H1 (cell line): ENCODE data around the gene YBX2. TPM values are rescaled to one million over a fixed set of nuclear protein-coding genes. Genes with fewer than 3 reads are reported as not detected.

Experiments used
- CTCF ChIA-PET: fragments of 300-600 bp; sonication (Branson Sonifier 250); formaldehyde crosslinking; loops from one replicate; lab custom pipeline; 2021; ENCODE audit not compliant: partially characterized antibody; lab: Charles Lee
- POLR2A ChIA-PET: fragments of 300-600 bp; sonication (Branson Sonifier 250); formaldehyde crosslinking; loops from one replicate; lab custom pipeline; 2021; ENCODE audit warnings: inconsistent platforms; ENCODE audit not compliant: partially characterized antibody; lab: Charles Lee
- DNase-seq, 2 experiments: peaks; one replicate each; pipeline versions ENCODE4 v3.0.0 to v3.0.0-alpha.2; 2010 to 2022; ENCODE audit warnings: low spot score in 2 of 2, low read depth in 1 of 2, mixed read lengths in 1 of 2
- FAIRE-seq: peaks from 2 replicates; lab custom pipeline; 2011; peaks lifted over from hg19 to GRCh38; lab: Jason Lieb, UNC
- H2AFZ ChIP-seq: 2 replicates; pipeline ENCODE4 v1.8.1; 2012; ENCODE audit warnings: low read length, inconsistent platforms
- H2AK5ac ChIP-seq: 2 replicates; pipeline ENCODE4 v1.6.1; 2013; ENCODE audit warnings: low read depth, low read length
- H2BK120ac ChIP-seq: replicated peaks from 2 replicates; pipeline ENCODE3; 2013; ENCODE audit warnings: low read depth, low read length, inconsistent platforms
- H2BK12ac ChIP-seq: 2 replicates; pipeline ENCODE4 v1.6.1; 2013; ENCODE audit warnings: low read depth, low read length
- H2BK15ac ChIP-seq: 2 replicates; pipeline ENCODE4 v1.6.1; 2013; ENCODE audit warnings: low read length
- H2BK20ac ChIP-seq: 2 replicates; pipeline ENCODE4 v1.6.1; 2013; ENCODE audit warnings: low read length
- H2BK5ac ChIP-seq: 2 replicates; pipeline ENCODE4 v1.6.1; 2013; ENCODE audit warnings: low read depth, low read length
- H3K14ac ChIP-seq: 2 replicates; pipeline ENCODE4 v1.6.1; 2013; ENCODE audit warnings: inconsistent platforms; ENCODE audit not compliant: insufficient read length
- H3K18ac ChIP-seq: 2 replicates; pipeline ENCODE4 v1.6.1; 2013; ENCODE audit warnings: low read length; ENCODE audit errors: extremely low read depth
- H3K23ac ChIP-seq: 2 replicates; pipeline ENCODE4 v1.6.1; 2013; ENCODE audit warnings: inconsistent platforms; ENCODE audit not compliant: insufficient read length
- H3K23me2 ChIP-seq: 2 replicates; pipeline ENCODE4 v1.6.1; 2013; ENCODE audit warnings: low read depth, low read length
- H3K27ac ChIP-seq: 2 replicates; pipeline ENCODE4 v1.6.1; 2011; ENCODE audit warnings: low read depth, low read length, inconsistent platforms
- H3K27me3 ChIP-seq, 4 experiments: replicated peaks in 1 of 4; 1 replicate in 1 of 4; 2 replicates in 3 of 4; pipeline versions ENCODE4 v1.6.1 to v1.8.1; 2011 to 2013; ENCODE audit warnings: low read length in 3 of 4, mild to moderate bottlenecking in 3 of 4, inconsistent platforms in 2 of 4, mixed read lengths in 2 of 4, moderate library complexity in 1 of 4; ENCODE audit not compliant: control insufficient read depth in 3 of 4, insufficient read depth in 3 of 4; ENCODE audit errors: extremely low read depth in 1 of 4
- H3K36me3 ChIP-seq, 4 experiments: 2 replicates each; pipeline versions ENCODE4 v1.6.1 to v1.8.1; 2011 to 2013; ENCODE audit warnings: mild to moderate bottlenecking in 4 of 4, low read length in 3 of 4, moderate library complexity in 2 of 4, control low read depth in 1 of 4, inconsistent platforms in 1 of 4; ENCODE audit not compliant: insufficient read depth in 4 of 4, control insufficient read depth in 2 of 4
- H3K4ac ChIP-seq: replicated peaks from 2 replicates; pipeline ENCODE3; 2013; ENCODE audit warnings: low read length, low read depth, mixed read lengths, inconsistent platforms; ENCODE audit not compliant: insufficient read length
- H3K4me1 ChIP-seq, 4 experiments: replicated peaks in 1 of 4; 1 replicate in 1 of 4; 2 replicates in 3 of 4; pipeline versions ENCODE4 v1.6.1 to v1.8.1; 2011 to 2013; ENCODE audit warnings: low read length in 3 of 4, inconsistent platforms in 2 of 4, mixed read lengths in 1 of 4; ENCODE audit not compliant: insufficient read depth in 4 of 4, control insufficient read depth in 3 of 4
- H3K4me2 ChIP-seq, 2 experiments: 2 replicates each; pipeline versions ENCODE4 v1.6.1 to v1.8.1; 2011 to 2013; ENCODE audit warnings: low read depth in 2 of 2, low read length in 2 of 2, control low read depth in 1 of 2, inconsistent platforms in 1 of 2, mild to moderate bottlenecking in 1 of 2; ENCODE audit not compliant: insufficient read depth in 1 of 2
- H3K4me3 ChIP-seq, 4 experiments: fragments of 200-600, 300-600 bp in 1 of 4; sonication (generic), shearing (Covaris generic), sonication (Bioruptor Twin) in 1 of 4; 2 replicates each; pipeline versions ENCODE4 v1.5.1 to v1.8.1; 2011 to 2016; ENCODE audit warnings: low read length in 4 of 4, low read depth in 3 of 4, control low read depth in 2 of 4, inconsistent platforms in 2 of 4, mild to moderate bottlenecking in 2 of 4, mixed read lengths in 1 of 4, moderate library complexity in 1 of 4; ENCODE audit not compliant: insufficient read depth in 2 of 4; ENCODE audit errors: extremely low read depth in 1 of 4
- H3K56ac ChIP-seq: replicated peaks from 2 replicates; pipeline ENCODE3; 2013; ENCODE audit warnings: low read depth, mild to moderate bottlenecking, mixed read lengths, low read length, inconsistent platforms; ENCODE audit not compliant: insufficient read length
- H3K79me1 ChIP-seq: 2 replicates; pipeline ENCODE4 v1.6.1; 2013; ENCODE audit warnings: low read depth, low read length, control low read depth
- H3K79me2 ChIP-seq, 2 experiments: 2 replicates each; pipeline versions ENCODE4 v1.6.1 to v1.8.1; 2012 to 2013; ENCODE audit warnings: low read length in 2 of 2, mild to moderate bottlenecking in 2 of 2, inconsistent platforms in 1 of 2; ENCODE audit not compliant: insufficient read depth in 2 of 2, control insufficient read depth in 1 of 2
- H3K9ac ChIP-seq, 4 experiments: replicated peaks in 1 of 4; 1 replicate in 1 of 4; 2 replicates in 3 of 4; pipeline versions ENCODE4 v1.6.1 to v1.8.1; 2011 to 2013; ENCODE audit warnings: low read depth in 3 of 4, low read length in 3 of 4, control low read depth in 2 of 4, mild to moderate bottlenecking in 2 of 4, moderate library complexity in 2 of 4, inconsistent platforms in 1 of 4; ENCODE audit errors: extremely low read depth in 1 of 4
- H3K9me3 ChIP-seq, 2 experiments: 2 replicates each; pipeline versions ENCODE4 v1.6.1 to v1.8.1; 2012 to 2013; ENCODE audit warnings: mild to moderate bottlenecking in 2 of 2, moderate library complexity in 2 of 2, control low read depth in 1 of 2, inconsistent platforms in 1 of 2, low read depth in 1 of 2, low read length in 1 of 2, mixed read lengths in 1 of 2; ENCODE audit not compliant: insufficient read depth in 2 of 2
- H4K20me1 ChIP-seq, 2 experiments: replicated peaks in 1 of 2; 2 replicates each; pipeline versions ENCODE3 to v1.8.1; 2011 to 2013; ENCODE audit warnings: inconsistent platforms in 2 of 2, low read length in 2 of 2, mild to moderate bottlenecking in 1 of 2; ENCODE audit not compliant: insufficient read depth in 2 of 2, control insufficient read depth in 1 of 2
- H4K5ac ChIP-seq: 2 replicates; pipeline ENCODE4 v1.6.1; 2013; ENCODE audit warnings: low read length, low read depth, mixed read lengths, inconsistent platforms; ENCODE audit not compliant: insufficient read length
- H4K8ac ChIP-seq: 2 replicates; pipeline ENCODE4 v1.8.0; 2013; ENCODE audit warnings: mild to moderate bottlenecking, moderate library complexity, low read length, inconsistent platforms; ENCODE audit not compliant: insufficient read depth; ENCODE audit errors: extremely low read depth
- H4K91ac ChIP-seq: replicated peaks from 2 replicates; pipeline ENCODE3; 2013; ENCODE audit warnings: low read length, mixed read lengths, inconsistent platforms; ENCODE audit not compliant: insufficient read length
- CBX5 ChIP-seq: fragments of 300-800, 300-1000 bp; sonication (generic); IDR thresholded peaks from 2 replicates; pipeline ENCODE4 v1.7.1; 2016; ENCODE audit warnings: antibody characterized with exemption, low read length, low read depth
- CREB1 ChIP-seq: IDR thresholded peaks from 2 replicates; pipeline ENCODE4 v1.6.1; 2012; ENCODE audit warnings: inconsistent platforms
- CTBP2 ChIP-seq: IDR thresholded peaks from 2 replicates; pipeline ENCODE4 v1.7.0; 2011; ENCODE audit warnings: borderline replicate concordance, mild to moderate bottlenecking, moderate library complexity, mixed read lengths, low read length; ENCODE audit not compliant: insufficient read depth, insufficient read length
- EZH2 ChIP-seq: fragments of 200-600 bp; sonication (generic); IDR thresholded peaks from 2 replicates; pipeline ENCODE4 v1.7.1; 2012; ENCODE audit warnings: low read depth, mild to moderate bottlenecking, moderate library complexity, low read length, inconsistent platforms; ENCODE audit not compliant: severe bottlenecking
- MAX ChIP-seq: IDR thresholded peaks from 2 replicates; pipeline ENCODE4 v1.6.1; 2012; ENCODE audit warnings: inconsistent platforms
- POLR2A ChIP-seq, 2 experiments: IDR thresholded peaks; 1 replicate in 1 of 2; 2 replicates in 1 of 2; pipeline ENCODE4 v1.6.1; 2011; ENCODE audit warnings: low read depth in 2 of 2, low read length in 2 of 2, mild to moderate bottlenecking in 2 of 2; ENCODE audit errors: control extremely low read depth in 1 of 2
- SRF ChIP-seq: IDR thresholded peaks from 2 replicates; pipeline ENCODE4 v1.6.1; 2011; ENCODE audit warnings: mild to moderate bottlenecking, low read depth, low read length, moderate library complexity
- SUZ12 ChIP-seq: fragments of 200-600 bp; sonication (generic); IDR thresholded peaks from 2 replicates; pipeline ENCODE4 v1.6.1; 2012; ENCODE audit warnings: mild to moderate bottlenecking, inconsistent platforms, low read length, moderate library complexity, mixed read lengths
- USF2 ChIP-seq: IDR thresholded peaks from 2 replicates; pipeline ENCODE4 v1.6.1; 2011; ENCODE audit warnings: low read length, improper control_type of control experiment
- WGBS, 2 experiments: shearing (Covaris generic) in 1 of 2; methylation state at CpG; one replicate each; pipeline versions ENCODE4 v1.1.6 to v1.1.7; 2013 to 2015; ENCODE audit warnings: low lambda C conversion rate in 2 of 2, mixed read lengths in 2 of 2, inconsistent platforms in 1 of 2, low coverage in 1 of 2, missing lambda C conversion rate in 1 of 2; ENCODE audit not compliant: insufficient replicate concordance in 2 of 2, insufficient coverage in 1 of 2, insufficient read length in 1 of 2; ENCODE audit errors: extremely low coverage in 1 of 2, missing lambda C conversion rate in 1 of 2; 5-methylcytosine and 5-hydroxymethylcytosine counted together
- polyA plus RNA-seq, 7 experiments: library from polyadenylated mRNA; depleted of rRNA in 3 of 7; stranded (reverse) in 5 of 7; unstranded in 2 of 7; fragments of >200 nt in 5 of 7; fragments of 200-250 nt in 2 of 7; gene quantifications; 1 replicate in 5 of 7; 2 replicates in 1 of 7; 4 replicates in 1 of 7; pipeline versions ENCODE4 v1.2.1 to v1.2.3, GENCODE V29; 2011 to 2013; ENCODE audit warnings: missing spikeins in 2 of 7, mixed read lengths in 2 of 7
- total RNA-seq: library from RNA; stranded (reverse); fragmentation: NEBNext Ultra II Directional; extraction: Animal tissue kit (Norgen Biotek cat#: 25700); gene quantifications from 2 replicates; pipeline ENCODE4 v1.2.1, GENCODE V29; 2021

The YBX2 gene
- total and polyA plus RNA-seq, 2 of the 8 experiments (the other 6 are each of a cell fraction or from before 2014, with no cell fraction given), result 19.2 to 30.5 TPM

GRCh38 chr17:7336240-7337175, 42.1 kb upstream of the YBX2 start, which contains the start of gene ACAP1:
Gene ACAP1, plus strand, starts transcription at chr17:7336529. Its CDS starts 206 bp downstream, at chr17:7336735.
- peak within 1 kb of the TSS; percentile 51; the same call in 1 of the 2 replicates for H3K27ac ChIP-seq
- CTCF ChIA-PET, result interaction anchor here (0.8 to 6.0 kb wide), 16 partner anchors 9 to 296 kb away, joined by 3 to 82 read pairs (median 6); partner anchors contain the start of genes KCTD11, SLC2A4, SOX15 and TMEM95
- H3K9me3 ChIP-seq, result no peaks in the 10 kb centered on the region
- H2AK5ac ChIP-seq, result peak within 1 kb of the TSS; percentile 71; the same call in 1 of the 2 replicates
- H3K4ac ChIP-seq, result peak within 1 kb of the TSS; percentile 71
- H4K8ac ChIP-seq, result peak within 1 kb of the TSS; percentile 66
- H3K4me2 ChIP-seq, result peak within 1 kb of the TSS; percentile 59 to 82
- H2BK20ac ChIP-seq, result peak within 1 kb of the TSS; percentile 98
- H4K5ac ChIP-seq, result peak within 1 kb of the TSS; percentile 87
- peaks cover 3 to 16% (median 14%) of the 10 kb centered on the region in 4 experiments for H3K4me1 ChIP-seq
- no peak for FAIRE-seq
- peak within 1 kb of the TSS in 3 of 4 experiments; percentile 48 to 56 (median 51); a peak in 5 of 7 replicates for H3K9ac ChIP-seq
- H3K14ac ChIP-seq, result no peak within 1 kb of the TSS
- peak within 1 kb of the TSS; percentile 55; the same call in 1 of the 2 replicates for H2BK15ac ChIP-seq
- POLR2A ChIA-PET, result interaction anchor here (0.7 to 6.9 kb wide), 28 partner anchors 10 to 247 kb away, joined by 3 to 93 read pairs (median 5); partner anchors contain the start of genes GPS2, KCTD11, MPDU1 and NEURL4
- peak within 1 kb of the TSS; percentile 78 for H2BK120ac ChIP-seq
- H2BK5ac ChIP-seq, result peak within 1 kb of the TSS; percentile 82
- H3K36me3 ChIP-seq, result no peaks in the 10 kb centered on the region
- no peaks in the 10 kb centered on the region; the same call in 1 of the 2 replicates for H3K23me2 ChIP-seq
- H4K20me1 ChIP-seq, result no peaks in the 10 kb centered on the region
- DNase-seq, result peak; percentile 44 to 79
- peak within 1 kb of the TSS; percentile 72 for H3K18ac ChIP-seq
- peak within 1 kb of the TSS in 3 of 4 experiments; percentile 10 to 52 (median 32); a peak in 6 of 8 replicates for H3K4me3 ChIP-seq
- 0 out of 2 replicates have a peak within 1 kb of the TSS, but pooled peaks have one; percentile 6 for H2AFZ ChIP-seq
- no peak within 1 kb of the TSS for H3K23ac ChIP-seq
- H3K27me3 ChIP-seq, result no peaks in the 10 kb centered on the region
- peak within 1 kb of the TSS; percentile 23 for H3K56ac ChIP-seq
- peak within 1 kb of the TSS; percentile 81 for H4K91ac ChIP-seq
- peak within 1 kb of the TSS; percentile 77; the same call in 1 of the 2 replicates for H2BK12ac ChIP-seq
- WGBS, 2 experiments, result 34% methylated on average over 17 of the region's 17 CpGs; no CpG with 5 or more reads in 1 of the 2 experiments
- H3K79me1 ChIP-seq, result no peaks in the 10 kb centered on the region
- no peaks in the 10 kb centered on the region for H3K79me2 ChIP-seq
- TF ChIP-seq MAX (peak; percentile 54), POLR2A (IDR thresholded peaks at IDR 0.05; ENCODE audit: control extremely low read depth in 1 of 2, low read depth in 2 of 2, low read length in 2 of 2) (peak in 1 of 2 experiments; percentile 32; a peak in 2 of 3 replicates), CBX5 (no peak), USF2 (no peak), SUZ12 (no peak), CTBP2 (peak; percentile 73), SRF (no peak), EZH2 (no peak), CREB1 (no peak)
